Peyer's patch (tissue), 4 donors: ENCODE data around the gene POU2F2.

Source experiments
- CTCF ChIP-seq, 6 experiments: fragments of 450-650 bp in 4 of 6; fragments of 200-600 bp in 2 of 6; sonication (generic) in 1 of 6; IDR thresholded peaks; one replicate each; pipeline ENCODE4 v1.5.1; 2017 to 2019; ENCODE audit warnings: antibody characterized with exemption in 6 of 6, mild to moderate bottlenecking in 3 of 6, moderate library complexity in 1 of 6
- POLR2A ChIP-seq, 2 donors: fragments of 450-650 bp; IDR thresholded peaks; one replicate each; pipeline ENCODE4 v1.5.1; 2017; ENCODE audit warnings: antibody characterized with exemption in 2 of 2, mild to moderate bottlenecking in 2 of 2, moderate library complexity in 2 of 2

- TF ChIP-seq CTCF (IDR thresholded peaks at IDR 0.05) (no peak), POLR2A (IDR thresholded peaks at IDR 0.05) (no peak)
Observed at GRCh38 chr19:42114412-42114811, 17.8 kb downstream of the POU2F2 start.
